Measurements from ENCODE around the gene RNASEH2A. TPM values are rescaled to one million over a fixed set of nuclear protein-coding genes. Genes with fewer than 3 reads are reported as not detected.

RNASEH2A gene
- total and polyA plus RNA-seq, 2 of the 13 experiments (the other 11 are each of a cell fraction or from before 2014, with no cell fraction given) = 25.1 to 35.8 TPM

DNA sequence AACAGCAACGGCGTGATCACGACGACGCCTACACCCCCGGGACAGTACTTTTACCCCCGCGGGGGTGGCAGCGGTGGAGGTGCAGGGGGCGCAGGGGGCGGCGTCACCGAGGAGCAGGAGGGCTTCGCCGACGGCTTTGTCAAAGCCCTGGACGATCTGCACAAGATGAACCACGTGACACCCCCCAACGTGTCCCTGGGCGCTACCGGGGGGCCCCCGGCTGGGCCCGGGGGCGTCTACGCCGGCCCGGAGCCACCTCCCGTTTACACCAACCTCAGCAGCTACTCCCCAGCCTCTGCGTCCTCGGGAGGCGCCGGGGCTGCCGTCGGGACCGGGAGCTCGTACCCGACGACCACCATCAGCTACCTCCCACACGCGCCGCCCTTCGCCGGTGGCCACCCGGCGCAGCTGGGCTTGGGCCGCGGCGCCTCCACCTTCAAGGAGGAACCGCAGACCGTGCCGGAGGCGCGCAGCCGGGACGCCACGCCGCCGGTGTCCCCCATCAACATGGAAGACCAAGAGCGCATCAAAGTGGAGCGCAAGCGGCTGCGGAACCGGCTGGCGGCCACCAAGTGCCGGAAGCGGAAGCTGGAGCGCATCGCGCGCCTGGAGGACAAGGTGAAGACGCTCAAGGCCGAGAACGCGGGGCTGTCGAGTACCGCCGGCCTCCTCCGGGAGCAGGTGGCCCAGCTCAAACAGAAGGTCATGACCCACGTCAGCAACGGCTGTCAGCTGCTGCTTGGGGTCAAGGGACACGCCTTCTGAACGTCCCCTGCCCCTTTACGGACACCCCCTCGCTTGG lies 14.1 kb upstream of the RNASEH2A start (continued):
- TF ChIP-seq, protein P1, sequence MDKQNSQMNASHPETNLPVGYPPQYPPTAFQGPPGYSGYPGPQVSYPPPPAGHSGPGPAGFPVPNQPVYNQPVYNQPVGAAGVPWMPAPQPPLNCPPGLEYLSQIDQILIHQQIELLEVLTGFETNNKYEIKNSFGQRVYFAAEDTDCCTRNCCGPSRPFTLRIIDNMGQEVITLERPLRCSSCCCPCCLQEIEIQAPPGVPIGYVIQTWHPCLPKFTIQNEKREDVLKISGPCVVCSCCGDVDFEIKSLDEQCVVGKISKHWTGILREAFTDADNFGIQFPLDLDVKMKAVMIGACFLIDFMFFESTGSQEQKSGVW (CRISPR knock-in tag; IDR thresholded peaks at IDR 0.05; ENCODE audit: borderline replicate concordance) = no peak
- TF ChIP-seq, protein P2, sequence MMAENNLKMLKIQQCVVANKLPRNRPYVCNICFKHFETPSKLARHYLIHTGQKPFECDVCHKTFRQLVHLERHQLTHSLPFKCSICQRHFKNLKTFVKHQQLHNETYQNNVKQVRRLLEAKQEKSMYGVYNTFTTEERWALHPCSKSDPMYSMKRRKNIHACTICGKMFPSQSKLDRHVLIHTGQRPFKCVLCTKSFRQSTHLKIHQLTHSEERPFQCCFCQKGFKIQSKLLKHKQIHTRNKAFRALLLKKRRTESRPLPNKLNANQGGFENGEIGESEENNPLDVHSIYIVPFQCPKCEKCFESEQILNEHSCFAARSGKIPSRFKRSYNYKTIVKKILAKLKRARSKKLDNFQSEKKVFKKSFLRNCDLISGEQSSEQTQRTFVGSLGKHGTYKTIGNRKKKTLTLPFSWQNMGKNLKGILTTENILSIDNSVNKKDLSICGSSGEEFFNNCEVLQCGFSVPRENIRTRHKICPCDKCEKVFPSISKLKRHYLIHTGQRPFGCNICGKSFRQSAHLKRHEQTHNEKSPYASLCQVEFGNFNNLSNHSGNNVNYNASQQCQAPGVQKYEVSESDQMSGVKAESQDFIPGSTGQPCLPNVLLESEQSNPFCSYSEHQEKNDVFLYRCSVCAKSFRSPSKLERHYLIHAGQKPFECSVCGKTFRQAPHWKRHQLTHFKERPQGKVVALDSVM (CRISPR knock-in tag; IDR thresholded peaks at IDR 0.05) = no peak
- TF ChIP-seq, protein P3, sequence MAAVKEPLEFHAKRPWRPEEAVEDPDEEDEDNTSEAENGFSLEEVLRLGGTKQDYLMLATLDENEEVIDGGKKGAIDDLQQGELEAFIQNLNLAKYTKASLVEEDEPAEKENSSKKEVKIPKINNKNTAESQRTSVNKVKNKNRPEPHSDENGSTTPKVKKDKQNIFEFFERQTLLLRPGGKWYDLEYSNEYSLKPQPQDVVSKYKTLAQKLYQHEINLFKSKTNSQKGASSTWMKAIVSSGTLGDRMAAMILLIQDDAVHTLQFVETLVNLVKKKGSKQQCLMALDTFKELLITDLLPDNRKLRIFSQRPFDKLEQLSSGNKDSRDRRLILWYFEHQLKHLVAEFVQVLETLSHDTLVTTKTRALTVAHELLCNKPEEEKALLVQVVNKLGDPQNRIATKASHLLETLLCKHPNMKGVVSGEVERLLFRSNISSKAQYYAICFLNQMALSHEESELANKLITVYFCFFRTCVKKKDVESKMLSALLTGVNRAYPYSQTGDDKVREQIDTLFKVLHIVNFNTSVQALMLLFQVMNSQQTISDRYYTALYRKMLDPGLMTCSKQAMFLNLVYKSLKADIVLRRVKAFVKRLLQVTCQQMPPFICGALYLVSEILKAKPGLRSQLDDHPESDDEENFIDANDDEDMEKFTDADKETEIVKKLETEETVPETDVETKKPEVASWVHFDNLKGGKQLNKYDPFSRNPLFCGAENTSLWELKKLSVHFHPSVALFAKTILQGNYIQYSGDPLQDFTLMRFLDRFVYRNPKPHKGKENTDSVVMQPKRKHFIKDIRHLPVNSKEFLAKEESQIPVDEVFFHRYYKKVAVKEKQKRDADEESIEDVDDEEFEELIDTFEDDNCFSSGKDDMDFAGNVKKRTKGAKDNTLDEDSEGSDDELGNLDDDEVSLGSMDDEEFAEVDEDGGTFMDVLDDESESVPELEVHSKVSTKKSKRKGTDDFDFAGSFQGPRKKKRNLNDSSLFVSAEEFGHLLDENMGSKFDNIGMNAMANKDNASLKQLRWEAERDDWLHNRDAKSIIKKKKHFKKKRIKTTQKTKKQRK (IDR thresholded peaks at IDR 0.05; ENCODE audit: low read length) = no peak
- TF ChIP-seq RBFOX2 (IDR thresholded peaks at IDR 0.05; ENCODE audit: low read depth, low read length) = peak; percentile 79
- peak; percentile 77; the same call in 1 of the 2 replicates for TF ChIP-seq ZNF431 (CRISPR knock-in tag; IDR thresholded peaks at IDR 0.05; ENCODE audit: borderline replicate concordance, low read depth)
- TF ChIP-seq TBP (CRISPR knock-in tag; IDR thresholded peaks at IDR 0.05) = no peak
- no peak for TF ChIP-seq SKI (IDR thresholded peaks at IDR 0.05; ENCODE audit: partially characterized antibody)
- peak; percentile 93 for TF ChIP-seq ARNT2 (CRISPR knock-in tag; IDR thresholded peaks at IDR 0.05; ENCODE audit: low read depth)
- no peak for TF ChIP-seq ZNF343 (CRISPR knock-in tag; IDR thresholded peaks at IDR 0.05)
- TF ChIP-seq, protein P4, sequence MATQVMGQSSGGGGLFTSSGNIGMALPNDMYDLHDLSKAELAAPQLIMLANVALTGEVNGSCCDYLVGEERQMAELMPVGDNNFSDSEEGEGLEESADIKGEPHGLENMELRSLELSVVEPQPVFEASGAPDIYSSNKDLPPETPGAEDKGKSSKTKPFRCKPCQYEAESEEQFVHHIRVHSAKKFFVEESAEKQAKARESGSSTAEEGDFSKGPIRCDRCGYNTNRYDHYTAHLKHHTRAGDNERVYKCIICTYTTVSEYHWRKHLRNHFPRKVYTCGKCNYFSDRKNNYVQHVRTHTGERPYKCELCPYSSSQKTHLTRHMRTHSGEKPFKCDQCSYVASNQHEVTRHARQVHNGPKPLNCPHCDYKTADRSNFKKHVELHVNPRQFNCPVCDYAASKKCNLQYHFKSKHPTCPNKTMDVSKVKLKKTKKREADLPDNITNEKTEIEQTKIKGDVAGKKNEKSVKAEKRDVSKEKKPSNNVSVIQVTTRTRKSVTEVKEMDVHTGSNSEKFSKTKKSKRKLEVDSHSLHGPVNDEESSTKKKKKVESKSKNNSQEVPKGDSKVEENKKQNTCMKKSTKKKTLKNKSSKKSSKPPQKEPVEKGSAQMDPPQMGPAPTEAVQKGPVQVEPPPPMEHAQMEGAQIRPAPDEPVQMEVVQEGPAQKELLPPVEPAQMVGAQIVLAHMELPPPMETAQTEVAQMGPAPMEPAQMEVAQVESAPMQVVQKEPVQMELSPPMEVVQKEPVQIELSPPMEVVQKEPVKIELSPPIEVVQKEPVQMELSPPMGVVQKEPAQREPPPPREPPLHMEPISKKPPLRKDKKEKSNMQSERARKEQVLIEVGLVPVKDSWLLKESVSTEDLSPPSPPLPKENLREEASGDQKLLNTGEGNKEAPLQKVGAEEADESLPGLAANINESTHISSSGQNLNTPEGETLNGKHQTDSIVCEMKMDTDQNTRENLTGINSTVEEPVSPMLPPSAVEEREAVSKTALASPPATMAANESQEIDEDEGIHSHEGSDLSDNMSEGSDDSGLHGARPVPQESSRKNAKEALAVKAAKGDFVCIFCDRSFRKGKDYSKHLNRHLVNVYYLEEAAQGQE (IDR thresholded peaks at IDR 0.05; ENCODE audit: borderline replicate concordance in 1 of 2, low read depth in 1 of 2, low read length in 2 of 2) = no peak
- no peak for TF ChIP-seq POLR2AphosphoS2 (IDR thresholded peaks at IDR 0.05; ENCODE audit: low read depth, low read length)
- no peak for TF ChIP-seq ZNF720 (CRISPR knock-in tag; IDR thresholded peaks at IDR 0.05)
- TF ChIP-seq, protein P5, sequence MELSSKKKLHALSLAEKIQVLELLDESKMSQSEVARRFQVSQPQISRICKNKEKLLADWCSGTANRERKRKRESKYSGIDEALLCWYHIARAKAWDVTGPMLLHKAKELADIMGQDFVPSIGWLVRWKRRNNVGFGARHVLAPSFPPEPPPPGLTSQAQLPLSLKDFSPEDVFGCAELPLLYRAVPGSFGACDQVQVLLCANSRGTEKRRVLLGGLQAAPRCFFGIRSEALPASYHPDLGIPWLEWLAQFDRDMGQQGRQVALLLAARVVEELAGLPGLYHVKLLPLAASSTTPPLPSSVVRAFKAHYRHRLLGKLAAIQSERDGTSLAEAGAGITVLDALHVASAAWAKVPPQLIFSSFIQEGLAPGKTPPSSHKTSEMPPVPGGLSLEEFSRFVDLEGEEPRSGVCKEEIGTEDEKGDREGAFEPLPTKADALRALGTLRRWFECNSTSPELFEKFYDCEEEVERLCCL (CRISPR knock-in tag; IDR thresholded peaks at IDR 0.05; ENCODE audit: borderline replicate concordance) = 0 out of 2 replicates have a peak, but pooled peaks have one; percentile 29
- no peak for TF ChIP-seq KMT2A (CRISPR knock-in tag; IDR thresholded peaks at IDR 0.05)
- no peak for TF ChIP-seq KLF11 (CRISPR knock-in tag; IDR thresholded peaks at IDR 0.05)
- TF ChIP-seq PITX1 (CRISPR knock-in tag; IDR thresholded peaks at IDR 0.05) = 0 out of 2 replicates have a peak, but pooled peaks have one; percentile 41
- peak; percentile 58; the same call in 1 of the 2 replicates for TF ChIP-seq ZNF256 (CRISPR knock-in tag; conservative IDR thresholded peaks at IDR 0.05)
